Tibial nerve (tissue), 4 donors: ENCODE data around the gene TCF7.

Experiments
- EP300 ChIP-seq, 2 donors: sonication (generic); formaldehyde crosslinking; IDR thresholded peaks; one replicate each; pipeline ENCODE4 v1.6.1; 2017; ENCODE audit warnings: antibody characterized with exemption in 2 of 2, mild to moderate bottlenecking in 1 of 2
- TF ChIP-seq, protein P1 (sequence below), 5 experiments: fragments of 200-600 bp in 3 of 5; fragments of 450-650 bp in 2 of 5; sonication (generic) in 3 of 5; IDR thresholded peaks; one replicate each; pipeline ENCODE4 v1.5.1; 2016 to 2019; ENCODE audit warnings: antibody characterized with exemption in 5 of 5, mild to moderate bottlenecking in 3 of 5, moderate library complexity in 2 of 5

DNA sequence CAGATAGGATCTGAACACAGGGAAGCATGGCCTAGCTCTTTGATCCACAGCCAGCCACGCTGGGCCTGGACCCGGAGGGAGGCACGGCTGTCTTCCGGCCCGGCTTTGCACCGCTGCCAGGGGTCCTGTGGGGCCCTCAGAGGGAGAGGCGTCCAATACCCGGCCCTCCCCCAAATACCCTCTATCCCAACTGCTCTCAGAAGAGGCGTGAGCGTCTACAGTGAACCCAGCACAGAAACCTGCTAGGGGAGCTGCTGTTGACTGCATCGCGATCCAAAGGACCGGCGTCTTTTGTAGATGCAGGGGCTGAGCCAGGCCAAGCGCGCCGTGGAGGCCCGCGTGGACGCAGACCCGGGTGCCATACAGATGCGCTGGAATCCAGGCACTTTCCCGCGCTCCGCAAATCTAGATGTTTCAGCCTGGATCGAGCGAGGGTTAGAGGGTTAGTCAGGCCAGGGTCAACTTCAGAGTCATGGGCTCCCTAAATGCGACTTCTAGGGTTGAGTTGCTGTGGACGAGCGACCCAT is 1.1 kb upstream of the TCF7 start:
- TF ChIP-seq, protein P1, sequence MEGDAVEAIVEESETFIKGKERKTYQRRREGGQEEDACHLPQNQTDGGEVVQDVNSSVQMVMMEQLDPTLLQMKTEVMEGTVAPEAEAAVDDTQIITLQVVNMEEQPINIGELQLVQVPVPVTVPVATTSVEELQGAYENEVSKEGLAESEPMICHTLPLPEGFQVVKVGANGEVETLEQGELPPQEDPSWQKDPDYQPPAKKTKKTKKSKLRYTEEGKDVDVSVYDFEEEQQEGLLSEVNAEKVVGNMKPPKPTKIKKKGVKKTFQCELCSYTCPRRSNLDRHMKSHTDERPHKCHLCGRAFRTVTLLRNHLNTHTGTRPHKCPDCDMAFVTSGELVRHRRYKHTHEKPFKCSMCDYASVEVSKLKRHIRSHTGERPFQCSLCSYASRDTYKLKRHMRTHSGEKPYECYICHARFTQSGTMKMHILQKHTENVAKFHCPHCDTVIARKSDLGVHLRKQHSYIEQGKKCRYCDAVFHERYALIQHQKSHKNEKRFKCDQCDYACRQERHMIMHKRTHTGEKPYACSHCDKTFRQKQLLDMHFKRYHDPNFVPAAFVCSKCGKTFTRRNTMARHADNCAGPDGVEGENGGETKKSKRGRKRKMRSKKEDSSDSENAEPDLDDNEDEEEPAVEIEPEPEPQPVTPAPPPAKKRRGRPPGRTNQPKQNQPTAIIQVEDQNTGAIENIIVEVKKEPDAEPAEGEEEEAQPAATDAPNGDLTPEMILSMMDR (IDR thresholded peaks at IDR 0.05): no peak
- no peak for TF ChIP-seq EP300 (IDR thresholded peaks at IDR 0.05)
